ENCODE data around the gene COBL. TPM values are rescaled to one million over a fixed set of nuclear protein-coding genes. Genes with fewer than 3 reads are reported as not detected.

COBL gene
- total and polyA plus RNA-seq, 12 donors = 15.5 to 109 (median 87.8) TPM

DNA sequence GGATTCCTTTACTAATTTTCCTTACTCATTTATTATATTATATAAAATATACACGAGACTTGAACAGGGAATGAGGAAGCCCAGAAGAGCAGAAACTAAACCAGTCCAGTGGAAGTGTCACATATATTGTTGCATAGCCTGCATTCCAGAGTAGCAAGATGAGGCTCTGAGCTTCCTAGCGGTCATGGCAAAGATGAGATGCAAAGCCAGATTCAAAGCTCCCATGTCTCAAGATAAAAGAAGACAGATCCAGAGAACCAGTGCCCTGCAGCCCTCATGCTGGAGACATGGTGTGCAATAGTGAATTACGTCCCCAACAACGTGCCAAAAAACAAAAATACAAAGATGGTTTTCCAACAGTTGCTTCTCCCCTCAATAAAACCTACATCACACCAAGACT lies 59.7 kb downstream of the COBL start:
- Histone ChIP-seq H3K27ac (no peak overlapping the region), H3K36me3 (no peaks in the 10 kb centered on the region), H3K4me1 (peaks cover 0 to 44% (median 7%) of the 10 kb centered on the region in 9 donors), H3K9me3 (no peaks in the 10 kb centered on the region), H3K27me3 (no peaks in the 10 kb centered on the region), H3K4me3 (no peak overlapping the region)
- ATAC-seq (no peak), DNase-seq (no peak)
- intact Hi-C loops (cut with DNase I) = no loop called here
- WGBS, 2 donors = 89% methylated on average over 4 of the region's 4 CpGs
- TF ChIP-seq, protein P1, sequence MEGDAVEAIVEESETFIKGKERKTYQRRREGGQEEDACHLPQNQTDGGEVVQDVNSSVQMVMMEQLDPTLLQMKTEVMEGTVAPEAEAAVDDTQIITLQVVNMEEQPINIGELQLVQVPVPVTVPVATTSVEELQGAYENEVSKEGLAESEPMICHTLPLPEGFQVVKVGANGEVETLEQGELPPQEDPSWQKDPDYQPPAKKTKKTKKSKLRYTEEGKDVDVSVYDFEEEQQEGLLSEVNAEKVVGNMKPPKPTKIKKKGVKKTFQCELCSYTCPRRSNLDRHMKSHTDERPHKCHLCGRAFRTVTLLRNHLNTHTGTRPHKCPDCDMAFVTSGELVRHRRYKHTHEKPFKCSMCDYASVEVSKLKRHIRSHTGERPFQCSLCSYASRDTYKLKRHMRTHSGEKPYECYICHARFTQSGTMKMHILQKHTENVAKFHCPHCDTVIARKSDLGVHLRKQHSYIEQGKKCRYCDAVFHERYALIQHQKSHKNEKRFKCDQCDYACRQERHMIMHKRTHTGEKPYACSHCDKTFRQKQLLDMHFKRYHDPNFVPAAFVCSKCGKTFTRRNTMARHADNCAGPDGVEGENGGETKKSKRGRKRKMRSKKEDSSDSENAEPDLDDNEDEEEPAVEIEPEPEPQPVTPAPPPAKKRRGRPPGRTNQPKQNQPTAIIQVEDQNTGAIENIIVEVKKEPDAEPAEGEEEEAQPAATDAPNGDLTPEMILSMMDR (IDR thresholded peaks at IDR 0.05) = no peak

DNA sequence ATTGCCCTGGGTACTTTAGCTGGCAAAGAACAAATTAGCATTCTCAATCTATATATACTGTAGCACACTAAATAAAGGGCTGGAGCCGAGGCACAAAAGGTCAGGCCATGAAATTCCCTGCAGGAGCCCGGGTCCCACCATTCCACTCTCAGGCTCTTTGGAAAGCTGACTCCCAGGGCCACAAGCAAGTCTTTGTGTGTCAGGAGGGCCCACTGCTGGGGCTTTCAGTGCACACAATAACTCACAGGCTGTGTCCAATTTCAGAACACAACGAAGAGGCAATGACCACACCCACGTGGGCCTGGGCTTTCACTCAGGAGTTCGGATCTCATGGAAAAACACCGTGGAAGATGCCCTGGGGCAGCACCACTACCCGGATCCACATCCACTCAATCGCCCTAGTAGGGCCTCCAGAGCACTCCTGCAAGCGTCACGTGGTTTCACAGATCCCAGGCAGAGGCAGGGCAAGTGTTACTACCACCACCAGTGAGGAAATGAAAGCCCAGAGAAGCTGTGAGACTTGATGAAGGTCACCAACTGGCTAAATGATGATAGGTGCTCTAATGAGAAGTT lies 60.3 kb downstream of the COBL start:
- peaks cover 0 to 44% (median 7%) of the 10 kb centered on the region in 9 donors for H3K4me1 ChIP-seq
- intact Hi-C loops (cut with DNase I) = no loop called here
- DNase-seq = no peak
- peak overlapping the region in 5 of 10 donors; percentile 42 to 56 (median 52) for H3K27ac ChIP-seq
- no peaks in the 10 kb centered on the region for H3K9me3 ChIP-seq
- 49 to 60% methylated on average over 10 of the region's 10 CpGs for whole genome bisulfite sequencing, 2 donors
- ATAC-seq = peak in 4 of 8 donors; percentile 45 to 71 (median 55)
- H3K36me3 ChIP-seq = no peaks in the 10 kb centered on the region
- TF ChIP-seq, protein P1 (IDR thresholded peaks at IDR 0.05) = no peak
- H3K27me3 ChIP-seq = no peaks in the 10 kb centered on the region
- no peak overlapping the region for H3K4me3 ChIP-seq

DNA sequence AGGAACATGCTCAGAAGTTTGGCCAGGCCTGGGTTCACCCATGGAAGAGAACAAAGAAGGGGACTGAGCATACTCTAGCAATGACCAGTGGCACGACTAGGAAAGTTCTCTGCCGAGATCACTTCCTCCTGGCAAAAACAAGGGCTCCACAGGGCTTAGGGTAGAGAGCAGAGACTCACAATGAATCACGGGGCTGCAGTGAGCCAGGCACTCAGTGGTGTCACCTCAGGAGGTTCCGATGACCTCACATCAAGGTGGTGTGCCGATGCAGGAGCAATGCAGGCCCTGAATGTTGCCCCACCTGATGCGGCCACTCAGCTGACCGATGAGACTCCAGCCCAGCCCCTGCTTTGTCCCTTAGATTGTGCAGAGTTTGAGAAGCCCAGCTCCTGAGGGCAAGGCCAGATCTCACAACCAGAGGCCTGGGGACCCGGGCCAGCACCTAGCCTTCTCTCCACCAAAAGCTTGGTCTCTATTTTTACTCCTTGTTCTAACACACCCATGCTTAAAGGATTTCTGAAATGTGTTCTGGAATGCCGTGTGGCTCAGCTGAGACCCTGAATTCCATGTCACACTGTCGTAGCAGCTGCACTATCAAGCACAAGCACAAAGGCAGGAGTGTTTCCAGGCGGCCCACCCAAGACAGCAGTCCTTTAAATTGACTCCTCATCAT lies 60.9 kb downstream of the COBL start:
- WGBS, 2 donors = 49 to 64% methylated on average over 11 of the region's 11 CpGs
- Histone ChIP-seq H3K9me3 (no peaks in the 10 kb centered on the region), H3K4me3 (no peak overlapping the region), H3K27me3 (no peaks in the 10 kb centered on the region), H3K36me3 (no peaks in the 10 kb centered on the region), H3K4me1 (peaks cover 0 to 45% (median 6%) of the 10 kb centered on the region in 9 donors), H3K27ac (peak overlapping the region in 6 of 10 donors; percentile 42 to 56 (median 50))
- ATAC-seq (peak in 7 of 8 donors; percentile 11 to 88 (median 52)), DNase-seq (no peak)
- TF ChIP-seq, protein P1 (IDR thresholded peaks at IDR 0.05) = no peak
- intact Hi-C loops (cut with DNase I) = no loop called here

DNA sequence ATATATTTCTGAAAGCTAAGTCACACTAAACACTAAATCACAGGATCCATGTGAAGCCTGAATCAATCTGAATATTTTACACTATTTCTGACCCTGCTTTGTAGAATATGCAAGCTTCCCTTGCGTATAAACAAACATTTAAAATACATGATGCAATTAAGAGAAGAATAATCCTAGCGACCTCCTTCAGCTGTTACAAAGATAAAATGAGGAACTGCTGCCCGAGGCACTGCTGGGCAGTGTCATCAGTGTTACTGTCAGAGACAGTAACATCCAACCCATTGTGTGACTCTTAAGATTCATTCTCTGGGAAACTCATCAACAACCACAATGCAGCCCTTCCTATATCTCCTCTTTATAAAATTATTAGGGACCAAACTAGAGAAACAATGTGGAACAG lies 61.6 kb downstream of the COBL start:
- 82 to 89% methylated on average over 3 of the region's 3 CpGs for WGBS, 2 donors
- peak overlapping the region in 4 of 10 donors; percentile 42 to 56 (median 52) for H3K27ac ChIP-seq
- intact Hi-C loops (cut with DNase I) = no loop called here

More for the DNA sequence above, 61.6 kb downstream of the COBL start:
- Histone ChIP-seq H3K36me3 (no peaks in the 10 kb centered on the region), H3K27me3 (no peaks in the 10 kb centered on the region), H3K9me3 (no peaks in the 10 kb centered on the region), H3K4me3 (no peak overlapping the region), H3K4me1 (peaks cover 0 to 45% (median 6%) of the 10 kb centered on the region in 9 donors)
- ATAC-seq (no peak), DNase-seq (no peak)
- TF ChIP-seq, protein P1 (IDR thresholded peaks at IDR 0.05) = no peak

Measured in heart right ventricle (tissue), 16 donors.